ENCODE results near the gene ST3GAL4.
"Not testable (repeated sequence)": the region's sequence is repeated elsewhere in the genome, so short reads cannot be mapped to it uniquely, and the experiment has no call there.

The ST3GAL4 gene

GRCh38 chr11:126363706-126364248 lies 8.3 kb downstream of the ST3GAL4 start:
- Histone ChIP-seq H3K36me3 (ENCODE audit: control insufficient read depth, insufficient read depth, low read length) (no peaks in the 10 kb centered on the region), H3K27me3 (replicated peaks; ENCODE audit: control insufficient read depth, insufficient read depth, low read length, poor library complexity, severe bottlenecking) (no peaks in the 10 kb centered on the region), H3K27ac (ENCODE audit: insufficient read depth, low read length, poor library complexity, severe bottlenecking) (no peak overlapping the region)

DNA sequence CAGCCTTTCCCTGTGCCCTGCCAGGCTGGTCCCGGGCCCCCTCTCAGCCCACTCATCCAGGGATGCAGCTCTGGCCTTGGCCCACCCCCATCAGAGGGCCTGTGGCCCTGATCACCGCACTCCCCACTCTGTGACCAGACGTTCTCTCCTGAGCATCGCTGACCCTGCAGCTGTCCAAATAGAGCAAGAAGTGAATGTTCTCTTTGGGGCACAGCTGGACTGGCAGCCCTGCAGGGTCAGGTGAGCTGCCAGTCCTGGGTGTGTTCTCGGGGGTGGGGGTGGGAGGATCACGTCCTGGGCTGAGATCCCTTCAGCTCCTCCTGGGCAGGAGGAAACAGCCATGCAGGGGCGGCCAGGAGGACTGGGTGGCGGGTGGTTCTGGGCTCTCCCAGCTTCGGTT lies 9.2 kb downstream of the ST3GAL4 start:
- not testable (repeated sequence) for H3K27me3 ChIP-seq (replicated peaks; ENCODE audit: control insufficient read depth, insufficient read depth, low read length, poor library complexity, severe bottlenecking); H3K27ac ChIP-seq (ENCODE audit: insufficient read depth, low read length, poor library complexity, severe bottlenecking); H3K4me3 ChIP-seq (ENCODE audit: insufficient read depth, low read depth, low read length, poor library complexity, severe bottlenecking); DNase-seq; H3K4me1 ChIP-seq (ENCODE audit: control insufficient read depth, insufficient read depth, low read length, poor library complexity, severe bottlenecking); H3K36me3 ChIP-seq (ENCODE audit: control insufficient read depth, insufficient read depth, low read length); H3K9me3 ChIP-seq (ENCODE audit: control insufficient read depth, low read length)

More at GRCh38 chr11:126363706-126364248, 8.3 kb downstream of the ST3GAL4 start:
- H3K9me3 ChIP-seq (ENCODE audit: control insufficient read depth, low read length) = no peaks in the 10 kb centered on the region
- H3K4me3 ChIP-seq (ENCODE audit: insufficient read depth, low read depth, low read length, poor library complexity, severe bottlenecking) = no peak overlapping the region
- DNase-seq = no peak
- H3K4me1 ChIP-seq (ENCODE audit: control insufficient read depth, insufficient read depth, low read length, poor library complexity, severe bottlenecking) = no peaks in the 10 kb centered on the region

DNA sequence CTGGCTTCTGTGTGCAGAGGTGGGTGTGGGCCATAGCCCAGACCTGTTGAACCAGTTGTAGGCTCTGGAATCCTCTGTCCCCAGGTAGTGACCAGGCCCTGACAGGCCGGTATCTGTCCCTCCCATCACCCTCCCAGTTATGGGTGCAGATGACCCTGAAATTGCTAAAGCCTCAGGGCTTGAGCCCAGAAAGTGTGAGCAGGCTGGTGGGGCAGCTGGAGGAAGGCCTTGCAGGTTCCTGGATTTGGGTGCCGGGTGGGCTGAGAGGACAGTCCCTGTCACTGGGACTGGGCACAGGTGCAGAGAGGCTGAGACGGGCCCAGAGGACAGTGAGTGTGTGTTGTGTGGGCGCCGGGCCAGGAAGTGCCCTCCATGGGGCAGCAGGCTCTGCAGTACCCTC lies 10.0 kb downstream of the ST3GAL4 start:
- H3K27ac ChIP-seq (ENCODE audit: insufficient read depth, low read length, poor library complexity, severe bottlenecking); H3K4me1 ChIP-seq (ENCODE audit: control insufficient read depth, insufficient read depth, low read length, poor library complexity, severe bottlenecking); H3K9me3 ChIP-seq (ENCODE audit: control insufficient read depth, low read length); H3K27me3 ChIP-seq (replicated peaks; ENCODE audit: control insufficient read depth, insufficient read depth, low read length, poor library complexity, severe bottlenecking); H3K4me3 ChIP-seq (ENCODE audit: insufficient read depth, low read depth, low read length, poor library complexity, severe bottlenecking); H3K36me3 ChIP-seq (ENCODE audit: control insufficient read depth, insufficient read depth, low read length); DNase-seq: not testable (repeated sequence)

GRCh38 chr11:126366064-126366822 lies 10.8 kb downstream of the ST3GAL4 start:
- H3K4me1 ChIP-seq (ENCODE audit: control insufficient read depth, insufficient read depth, low read length, poor library complexity, severe bottlenecking) = no peaks in the 10 kb centered on the region
- H3K4me3 ChIP-seq (ENCODE audit: insufficient read depth, low read depth, low read length, poor library complexity, severe bottlenecking) = no peak overlapping the region
- no peak overlapping the region for H3K27ac ChIP-seq (ENCODE audit: insufficient read depth, low read length, poor library complexity, severe bottlenecking)
- H3K36me3 ChIP-seq (ENCODE audit: control insufficient read depth, insufficient read depth, low read length) = no peaks in the 10 kb centered on the region
- DNase-seq = no peak
- H3K27me3 ChIP-seq (replicated peaks; ENCODE audit: control insufficient read depth, insufficient read depth, low read length, poor library complexity, severe bottlenecking) = no peaks in the 10 kb centered on the region
- H3K9me3 ChIP-seq (ENCODE audit: control insufficient read depth, low read length) = no peaks in the 10 kb centered on the region

DNA sequence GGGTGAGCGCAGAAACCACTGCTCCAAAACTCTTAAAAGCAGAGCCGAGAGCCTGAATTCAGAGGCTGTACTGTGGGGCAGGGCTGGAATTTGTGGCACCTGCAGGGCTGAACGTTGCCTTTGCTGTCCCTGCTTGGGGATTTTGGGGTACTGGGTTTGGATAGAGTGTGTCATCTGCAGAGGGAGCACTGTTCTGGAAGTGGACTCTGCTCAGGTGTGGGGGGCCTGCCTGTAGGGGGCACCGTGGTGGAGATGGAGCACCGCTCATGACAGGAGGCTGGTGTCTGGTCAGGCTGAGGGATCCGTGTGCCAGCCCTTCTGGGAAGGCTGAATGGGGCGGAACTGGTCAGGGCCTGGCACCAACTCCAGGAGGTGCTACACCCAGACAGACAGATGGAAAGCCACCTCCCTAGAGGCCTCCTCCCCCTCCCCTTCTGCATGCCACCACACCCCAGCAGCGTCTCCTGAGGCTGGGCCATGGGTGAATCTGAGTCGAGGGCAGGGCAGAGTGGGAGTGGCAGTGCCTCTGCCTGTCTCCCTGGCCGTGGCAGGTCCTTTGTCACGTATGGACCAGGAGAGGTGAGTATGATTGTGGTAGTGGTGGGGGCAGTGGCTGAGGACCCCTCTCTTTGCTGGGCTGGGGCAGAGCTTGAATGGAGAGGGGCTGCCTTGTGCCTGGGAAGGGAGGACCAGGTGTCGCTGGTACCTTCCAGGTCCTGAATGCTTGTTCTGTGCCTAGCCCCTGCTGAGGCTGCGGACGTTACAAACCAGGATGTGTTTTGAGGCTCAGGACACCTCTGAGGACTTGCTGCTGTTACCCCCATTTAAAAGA lies 11.6 kb downstream of the ST3GAL4 start:
- H3K4me1 ChIP-seq (ENCODE audit: control insufficient read depth, insufficient read depth, low read length, poor library complexity, severe bottlenecking); H3K36me3 ChIP-seq (ENCODE audit: control insufficient read depth, insufficient read depth, low read length); H3K27me3 ChIP-seq (replicated peaks; ENCODE audit: control insufficient read depth, insufficient read depth, low read length, poor library complexity, severe bottlenecking); DNase-seq; H3K4me3 ChIP-seq (ENCODE audit: insufficient read depth, low read depth, low read length, poor library complexity, severe bottlenecking); H3K27ac ChIP-seq (ENCODE audit: insufficient read depth, low read length, poor library complexity, severe bottlenecking); H3K9me3 ChIP-seq (ENCODE audit: control insufficient read depth, low read length): not testable (repeated sequence)

DNA sequence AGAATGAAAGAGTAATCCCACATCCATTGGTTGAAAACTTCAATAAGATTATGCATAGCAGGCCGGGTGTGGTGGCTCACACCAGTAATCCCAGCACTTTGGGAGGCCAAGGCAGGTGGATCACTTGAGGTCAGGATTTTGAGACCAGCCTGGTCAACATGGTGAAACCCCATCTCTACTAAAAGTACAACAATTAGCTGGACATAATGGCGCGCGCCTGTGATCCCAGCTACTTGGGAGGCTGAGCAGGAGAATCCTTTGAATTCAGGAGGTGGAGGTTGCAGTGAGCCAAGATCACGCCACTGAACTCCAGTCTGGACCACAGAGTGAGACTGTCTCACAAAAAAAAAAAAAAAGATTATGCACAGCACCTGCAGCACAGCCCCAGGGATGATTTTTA lies 12.3 kb downstream of the ST3GAL4 start:
- DNase-seq; H3K27ac ChIP-seq (ENCODE audit: insufficient read depth, low read length, poor library complexity, severe bottlenecking); H3K36me3 ChIP-seq (ENCODE audit: control insufficient read depth, insufficient read depth, low read length); H3K27me3 ChIP-seq (replicated peaks; ENCODE audit: control insufficient read depth, insufficient read depth, low read length, poor library complexity, severe bottlenecking); H3K4me1 ChIP-seq (ENCODE audit: control insufficient read depth, insufficient read depth, low read length, poor library complexity, severe bottlenecking); H3K4me3 ChIP-seq (ENCODE audit: insufficient read depth, low read depth, low read length, poor library complexity, severe bottlenecking); H3K9me3 ChIP-seq (ENCODE audit: control insufficient read depth, low read length): not testable (repeated sequence)

GRCh38 chr11:126368336-126369119 lies 13.0 kb downstream of the ST3GAL4 start:
- H3K36me3 ChIP-seq (ENCODE audit: control insufficient read depth, insufficient read depth, low read length); H3K27ac ChIP-seq (ENCODE audit: insufficient read depth, low read length, poor library complexity, severe bottlenecking); H3K27me3 ChIP-seq (replicated peaks; ENCODE audit: control insufficient read depth, insufficient read depth, low read length, poor library complexity, severe bottlenecking); H3K9me3 ChIP-seq (ENCODE audit: control insufficient read depth, low read length); DNase-seq; H3K4me3 ChIP-seq (ENCODE audit: insufficient read depth, low read depth, low read length, poor library complexity, severe bottlenecking); H3K4me1 ChIP-seq (ENCODE audit: control insufficient read depth, insufficient read depth, low read length, poor library complexity, severe bottlenecking): not testable (repeated sequence)

GRCh38 chr11:126370016-126370415 lies 14.5 kb downstream of the ST3GAL4 start:
- Histone ChIP-seq H3K27me3 (replicated peaks; ENCODE audit: control insufficient read depth, insufficient read depth, low read length, poor library complexity, severe bottlenecking) (no peaks in the 10 kb centered on the region), H3K9me3 (ENCODE audit: control insufficient read depth, low read length) (no peaks in the 10 kb centered on the region), H3K27ac (ENCODE audit: insufficient read depth, low read length, poor library complexity, severe bottlenecking) (no peak overlapping the region), H3K4me1 (ENCODE audit: control insufficient read depth, insufficient read depth, low read length, poor library complexity, severe bottlenecking) (no peaks in the 10 kb centered on the region), H3K4me3 (ENCODE audit: insufficient read depth, low read depth, low read length, poor library complexity, severe bottlenecking) (no peak overlapping the region), H3K36me3 (ENCODE audit: control insufficient read depth, insufficient read depth, low read length) (no peaks in the 10 kb centered on the region)
- no peak for DNase-seq

DNA sequence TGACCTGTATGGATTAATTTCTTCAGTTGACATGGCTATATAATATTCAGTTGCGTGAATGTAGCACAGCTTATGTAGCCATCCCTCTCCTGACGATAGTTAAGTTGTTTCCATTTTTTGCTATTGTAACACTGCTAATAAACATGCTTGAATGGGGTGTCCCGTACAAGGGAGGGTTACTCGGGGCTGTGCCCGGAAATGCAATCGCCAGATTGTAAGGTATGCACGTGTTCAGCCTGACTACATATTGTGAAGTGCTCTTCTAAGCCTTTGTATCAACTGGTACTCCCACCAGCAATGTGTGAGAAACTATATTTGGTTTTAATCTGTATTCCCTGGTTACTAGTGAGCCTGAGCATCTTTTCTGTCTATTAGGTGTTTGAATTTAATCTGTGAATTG lies 16.1 kb downstream of the ST3GAL4 start:
- H3K4me1 ChIP-seq (ENCODE audit: control insufficient read depth, insufficient read depth, low read length, poor library complexity, severe bottlenecking) = no peaks in the 10 kb centered on the region
- no peak overlapping the region for H3K27ac ChIP-seq (ENCODE audit: insufficient read depth, low read length, poor library complexity, severe bottlenecking)
- H3K9me3 ChIP-seq (ENCODE audit: control insufficient read depth, low read length) = no peaks in the 10 kb centered on the region
- H3K4me3 ChIP-seq (ENCODE audit: insufficient read depth, low read depth, low read length, poor library complexity, severe bottlenecking) = no peak overlapping the region
- H3K27me3 ChIP-seq (replicated peaks; ENCODE audit: control insufficient read depth, insufficient read depth, low read length, poor library complexity, severe bottlenecking) = no peaks in the 10 kb centered on the region
- no peak for DNase-seq
- no peaks in the 10 kb centered on the region for H3K36me3 ChIP-seq (ENCODE audit: control insufficient read depth, insufficient read depth, low read length)
